GM19351 (cell line): ENCODE data around the gene ZNF808.
"Not testable (repeated sequence)": the region's sequence is repeated elsewhere in the genome, so short reads cannot be mapped to it uniquely, and the experiment has no call there.

Source experiments
- ATAC-seq: cut with Tn5 transposase; IDR thresholded peaks from one replicate; pipeline ENCODE4 v1.9.1; 2021; ENCODE audit warnings: mild to moderate bottlenecking, moderate library complexity; ENCODE audit not compliant: unreplicated experiment

Gene ZNF808

GRCh38 chr19:52527134-52527955 is at the start of gene ZNF808:
ZNF808 (plus strand) TSS chr19:52527668; CDS start chr19:52543285, 15,617 bp downstream.
- ATAC-seq = peak; percentile 87

- not testable (repeated sequence) for ATAC-seq
These were observed 43.2 kb upstream of the ZNF808 start for GRCh38 chr19:52484111-52484743.

GRCh38 chr19:52485064-52485463 is 42.4 kb upstream of the ZNF808 start:
- ATAC-seq = not testable (repeated sequence)

DNA sequence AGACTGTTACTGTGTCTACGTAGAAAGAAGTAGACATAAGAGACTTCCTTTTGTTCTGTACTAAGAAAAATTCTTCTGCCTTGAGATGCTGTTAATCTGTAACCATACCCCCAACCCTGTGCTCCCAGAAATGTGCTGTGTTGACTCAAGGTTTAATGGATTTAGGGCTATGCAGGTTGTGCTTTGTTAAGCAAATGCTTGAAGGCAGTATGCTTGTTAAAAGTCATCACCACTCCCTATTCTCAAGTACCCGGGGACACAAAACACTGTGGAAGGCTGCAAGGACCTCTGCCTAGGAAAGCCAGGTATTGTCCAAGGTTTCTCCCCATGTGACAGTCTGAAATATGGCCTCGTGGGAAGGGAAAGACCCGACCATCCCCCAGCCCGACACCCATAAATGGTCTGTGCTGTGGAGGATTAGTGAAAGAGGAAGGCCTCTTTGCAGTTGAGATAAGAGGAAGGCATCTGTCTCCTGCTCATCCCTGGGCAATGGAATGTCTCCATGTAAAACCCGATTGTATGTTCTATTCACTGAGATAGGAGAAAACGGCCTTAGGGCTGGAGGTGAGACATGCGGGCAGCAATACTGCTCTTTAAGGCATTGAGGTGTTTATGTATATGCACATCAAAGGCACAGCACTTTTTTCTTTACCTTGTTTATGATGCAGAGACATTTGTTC is 41.8 kb upstream of the ZNF808 start:
- not testable (repeated sequence) for ATAC-seq

DNA sequence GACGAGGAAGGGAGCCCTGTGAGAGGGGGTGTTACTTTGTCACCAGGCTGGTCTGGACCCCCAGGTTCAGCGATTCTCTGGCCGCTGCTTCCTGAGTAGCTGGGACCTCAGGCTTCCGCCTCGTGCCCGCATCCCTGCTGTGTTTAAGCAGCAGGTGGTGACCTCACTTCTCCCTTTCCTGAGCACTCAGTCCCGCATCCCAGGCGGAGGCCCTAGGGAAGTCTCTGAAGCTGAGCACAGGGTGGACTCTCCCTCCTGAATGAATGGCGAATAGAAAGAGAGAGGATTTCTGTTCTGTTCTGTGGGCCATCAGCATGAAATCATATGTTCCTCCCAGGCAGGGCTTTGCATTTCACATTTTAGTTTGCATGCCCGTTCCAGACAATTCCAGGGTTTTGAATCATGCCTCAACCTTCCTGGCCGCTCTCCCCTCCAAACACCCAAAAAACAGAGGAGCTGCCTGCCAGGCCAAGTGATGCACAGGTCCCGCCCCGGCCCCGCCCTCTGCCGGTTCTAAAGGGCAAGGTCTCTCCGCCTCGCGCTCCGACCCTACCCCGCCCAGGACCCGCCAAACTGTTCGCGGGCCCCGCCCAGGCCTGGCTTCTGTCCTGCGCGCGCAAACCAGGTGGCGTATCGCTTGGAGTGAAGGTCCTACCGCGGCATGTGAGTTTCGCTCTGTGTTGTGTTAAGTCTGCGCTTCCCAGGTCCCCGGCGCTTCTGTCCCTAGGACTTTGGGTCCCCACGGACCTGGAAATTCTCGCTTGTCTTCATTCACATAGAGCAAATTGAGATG is 35.1 kb upstream of the ZNF808 start:
- ATAC-seq = no peak

GRCh38 chr19:52492994-52493470 is 34.4 kb upstream of the ZNF808 start:
- no peak for ATAC-seq

GRCh38 chr19:52494518-52494917 is 33.0 kb upstream of the ZNF808 start:
- ATAC-seq = no peak

- ATAC-seq = no peak
These were observed 28.9 kb upstream of the ZNF808 start for GRCh38 chr19:52498571-52498970.

- not testable (repeated sequence) for ATAC-seq
These were observed 27.0 kb upstream of the ZNF808 start for GRCh38 chr19:52500474-52500873.

- not testable (repeated sequence) for ATAC-seq
These were observed 26.5 kb upstream of the ZNF808 start for GRCh38 chr19:52500991-52501390.

GRCh38 chr19:52507266-52507665 is 20.2 kb upstream of the ZNF808 start:
- ATAC-seq = no peak

- ATAC-seq = no peak
These were observed 11.3 kb upstream of the ZNF808 start for GRCh38 chr19:52516191-52516590.

DNA sequence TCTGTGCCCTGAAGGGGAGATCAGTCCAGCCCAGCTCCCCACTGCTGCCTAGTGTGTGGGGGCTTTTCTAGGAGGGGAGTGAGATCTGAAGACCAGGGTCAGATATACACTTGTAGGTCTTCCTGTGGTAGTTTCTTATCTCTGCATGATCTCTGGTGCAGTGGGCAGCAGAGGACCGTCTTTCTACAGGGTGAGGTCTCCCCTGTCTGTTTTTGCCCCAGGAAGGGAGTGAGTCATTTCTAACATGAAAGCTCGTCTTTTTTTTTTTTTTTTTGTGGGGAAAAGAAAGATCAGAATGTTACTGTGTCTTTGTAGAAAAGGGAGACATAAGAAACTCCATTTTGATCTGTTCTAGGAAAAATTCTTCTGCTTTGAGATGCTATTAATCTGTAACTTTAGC is 8.8 kb upstream of the ZNF808 start:
- no peak for ATAC-seq

- not testable (repeated sequence) for ATAC-seq
These were observed 8.3 kb upstream of the ZNF808 start for GRCh38 chr19:52519175-52519574.

DNA sequence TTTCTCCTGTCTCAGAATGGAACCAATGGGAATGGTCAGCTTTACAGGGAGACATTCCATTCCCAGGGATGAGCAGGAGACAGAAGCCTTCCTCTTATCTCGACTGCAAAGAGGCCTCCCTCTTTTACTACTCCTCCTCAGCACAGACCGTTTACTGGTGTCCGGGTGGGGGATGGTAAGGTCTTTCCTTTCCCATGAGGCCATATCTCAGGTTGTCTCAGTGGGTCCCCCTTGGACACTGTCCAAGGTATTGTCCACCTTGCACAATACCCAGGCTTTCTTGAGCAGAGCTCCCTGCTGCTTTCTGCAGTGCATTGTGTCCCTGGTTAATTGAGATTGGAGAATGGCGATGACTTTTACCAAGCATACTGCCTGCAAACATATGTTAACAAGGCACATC is 7.5 kb upstream of the ZNF808 start:
- ATAC-seq = no peak

- ATAC-seq = no peak
These were observed 4.9 kb upstream of the ZNF808 start for GRCh38 chr19:52522551-52522950.

GRCh38 chr19:52524086-52524485 is 3.4 kb upstream of the ZNF808 start:
- no peak for ATAC-seq

GRCh38 chr19:52527956-52528351 is 486 bp downstream of the ZNF808 start:
- ATAC-seq = peak; percentile 5

GRCh38 chr19:52532480-52532879 is 5.0 kb downstream of the ZNF808 start:
- ATAC-seq = no peak

GRCh38 chr19:52533901-52534300 is 6.4 kb downstream of the ZNF808 start:
- ATAC-seq = no peak

- ATAC-seq = not testable (repeated sequence)
These were observed 7.9 kb downstream of the ZNF808 start for GRCh38 chr19:52535385-52535770.
